Breast epithelium (tissue), 3 donors: ENCODE measurements around the gene OR10P1.

Source experiments
- CTCF ChIP-seq, 3 donors: fragments of 450-650 bp; IDR thresholded peaks; one replicate each; pipeline ENCODE4 v1.5.1; 2016 to 2017; ENCODE audit warnings: antibody characterized with exemption in 3 of 3, mild to moderate bottlenecking in 3 of 3, moderate library complexity in 3 of 3
- POLR2AphosphoS5 ChIP-seq, 3 donors: sonication (generic); formaldehyde crosslinking; IDR thresholded peaks; one replicate each; pipeline ENCODE4 v1.6.1; 2017; ENCODE audit warnings: antibody characterized with exemption in 3 of 3

- no peak for TF ChIP-seq CTCF (IDR thresholded peaks at IDR 0.05)
- TF ChIP-seq POLR2AphosphoS5 (IDR thresholded peaks at IDR 0.05): no peak
Observed at GRCh38 chr12:55642669-55643068, 6.0 kb downstream of the OR10P1 start.
